NCI-H187 (cell line): ENCODE measurements around the gene TAOK3.

Source experiments
- DNase-seq, 2 experiments: peaks; one replicate each; lab custom pipeline; 2025; lab: John Stamatoyannopoulos, UW

The TAOK3 gene

DNA sequence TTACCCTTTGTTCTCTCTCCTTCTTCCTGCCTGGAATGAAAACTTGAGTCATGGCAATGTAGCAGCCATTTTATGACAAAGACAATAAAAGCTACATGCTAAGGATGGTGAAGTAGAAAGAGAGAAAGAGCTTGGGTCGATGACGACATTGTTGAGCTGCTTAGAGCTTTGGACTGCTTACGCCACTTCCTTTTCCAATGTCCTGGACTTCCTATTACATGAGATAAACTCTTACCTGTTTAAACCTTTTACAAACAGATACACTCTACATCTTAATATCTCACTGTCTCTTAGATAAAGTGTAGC is 166.6 kb downstream of the TAOK3 start:
- DNase-seq, result no peak

DNA sequence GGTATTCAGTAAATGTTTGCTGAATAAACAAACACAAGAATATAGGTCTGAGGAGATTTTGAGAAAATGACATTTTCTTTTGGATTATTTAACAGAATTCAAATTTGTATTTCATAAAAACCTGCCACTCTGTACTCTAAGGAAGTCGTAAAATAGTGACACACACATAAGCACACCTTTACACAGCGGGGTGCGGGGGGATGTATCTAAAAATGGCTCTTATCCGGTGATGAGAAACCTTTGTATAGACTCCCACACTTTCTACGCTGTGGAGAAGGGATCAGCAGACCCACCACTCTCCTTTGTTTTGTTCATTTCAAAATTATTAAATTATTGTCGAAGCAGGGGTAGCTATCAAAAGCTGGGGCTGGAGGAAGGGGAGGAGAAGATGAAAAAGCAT is 178.7 kb downstream of the TAOK3 start:
- DNase-seq, result no peak

DNA sequence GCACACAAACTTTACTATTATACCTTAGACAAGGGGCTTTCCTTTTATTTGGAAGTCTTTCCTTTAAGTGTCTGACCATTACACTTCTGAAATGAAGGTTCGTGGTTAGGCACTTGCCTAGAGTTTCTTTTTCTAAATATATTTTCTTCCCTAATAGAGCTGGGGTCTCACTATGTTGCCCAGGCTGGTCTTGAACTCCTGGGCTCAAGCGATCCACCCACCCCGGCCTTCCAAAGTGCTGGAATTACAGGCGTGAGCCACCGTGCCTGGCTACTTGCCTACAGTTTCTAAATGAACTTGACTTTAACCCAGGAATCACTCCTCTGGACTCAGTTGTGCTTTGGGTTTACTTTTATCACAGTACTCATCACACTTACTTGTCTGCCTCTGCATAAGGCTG is 179.2 kb downstream of the TAOK3 start:
- DNase-seq, result no peak

DNA sequence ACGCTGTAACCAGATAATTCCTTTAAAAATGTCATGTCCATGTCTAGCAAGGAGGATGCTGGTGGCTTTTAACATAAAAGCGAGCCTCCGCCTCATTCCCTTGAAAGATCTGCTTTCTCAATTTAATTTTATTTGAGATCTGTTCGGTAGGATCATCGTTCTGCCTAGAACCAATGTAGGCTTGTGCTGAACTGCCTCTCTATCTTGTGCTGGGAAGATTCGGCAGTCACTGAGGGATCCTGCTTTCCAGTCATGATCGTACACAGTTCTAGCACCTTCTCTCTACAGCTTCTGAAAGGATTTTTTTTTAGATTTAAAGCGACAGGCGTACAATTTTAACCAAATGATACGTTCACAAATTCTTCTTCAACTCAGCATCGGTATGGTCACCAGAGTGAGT is 182.4 kb downstream of the TAOK3 start:
- DNase-seq, result no peak

DNA sequence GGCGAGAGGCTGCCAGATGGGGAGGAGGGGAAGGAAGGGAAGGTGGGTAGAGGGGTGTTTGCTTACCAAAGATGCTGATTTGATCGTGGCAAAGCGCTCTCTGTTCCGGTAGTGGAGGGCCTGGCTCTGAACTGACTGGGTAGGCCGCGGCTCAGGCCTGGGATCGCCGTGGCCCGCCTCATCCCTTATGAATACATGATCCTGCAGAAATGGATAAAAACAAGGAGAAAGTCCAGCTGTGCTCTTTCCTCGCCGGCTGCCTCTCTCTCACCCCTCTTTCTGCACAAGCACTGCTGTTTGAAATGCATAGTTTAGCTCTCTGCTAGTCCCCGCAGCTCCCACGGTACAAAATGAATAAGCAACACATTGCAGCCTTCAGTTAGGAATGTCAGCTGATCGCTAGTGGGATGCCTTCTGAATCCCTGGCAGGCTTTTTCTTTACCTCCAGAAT is 182.9 kb downstream of the TAOK3 start:
- DNase-seq, result no peak

DNA sequence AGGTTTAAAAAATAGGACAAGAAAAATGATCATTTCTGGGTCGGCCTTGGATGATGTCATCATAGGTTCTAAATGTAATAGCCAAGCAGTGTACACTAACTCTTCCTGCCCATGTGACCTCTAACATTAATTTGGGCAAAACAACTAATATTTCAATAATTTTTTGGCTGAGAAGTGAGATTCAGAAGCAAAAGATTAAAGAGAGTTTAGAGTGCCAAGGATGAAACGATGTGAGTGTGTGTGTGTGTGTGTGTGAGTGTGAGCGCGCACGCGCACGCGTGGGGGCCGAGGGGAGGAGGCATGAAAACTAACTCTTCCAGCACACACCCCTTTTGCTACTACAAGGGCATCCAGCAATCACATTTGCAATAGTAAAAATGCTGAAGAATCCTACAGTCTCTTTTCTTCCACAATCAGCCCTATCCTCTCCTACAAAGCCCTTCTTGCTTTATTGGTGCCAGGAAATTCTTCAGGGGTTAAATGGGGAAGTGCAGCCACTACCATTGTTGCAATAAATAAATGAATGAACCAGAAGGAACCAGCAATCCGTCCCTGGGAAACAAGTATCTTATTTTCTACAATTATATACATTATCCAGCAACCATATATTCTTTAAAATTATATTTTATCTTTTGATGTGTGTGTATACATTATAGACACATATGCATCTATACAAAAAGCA is 183.9 kb downstream of the TAOK3 start:
- no peak for DNase-seq

DNA sequence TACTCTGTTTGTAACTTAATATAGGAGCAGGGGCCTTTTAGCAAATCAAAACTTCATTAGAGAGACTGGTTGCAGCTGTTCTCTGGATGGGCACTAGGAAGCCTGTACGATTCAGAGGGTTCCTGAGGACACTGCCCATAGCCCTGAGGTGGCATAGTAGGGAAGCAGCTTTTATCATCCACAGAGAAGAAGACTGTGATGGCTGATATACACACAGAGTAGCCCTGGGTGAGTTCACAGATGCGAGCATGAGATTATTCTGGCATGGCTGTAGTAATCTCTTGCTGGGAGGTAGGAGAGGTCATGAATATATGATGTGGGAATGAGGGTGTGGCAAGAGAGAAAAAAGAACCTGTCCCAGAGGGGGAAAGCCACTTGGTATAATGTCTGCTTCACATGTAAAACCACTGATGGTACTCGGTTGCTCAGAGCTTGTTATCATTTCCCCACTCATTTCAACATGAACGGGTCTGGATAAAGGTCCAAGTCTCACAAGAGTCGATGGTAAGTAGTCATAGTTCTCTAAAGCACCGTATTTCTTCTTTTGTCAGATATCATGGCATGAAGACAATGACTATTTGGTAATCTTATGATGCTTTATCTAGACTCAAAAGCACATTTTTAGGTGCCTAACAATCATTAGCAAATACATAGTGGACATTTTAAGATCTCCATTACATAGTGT is 184.8 kb downstream of the TAOK3 start:
- DNase-seq, result no peak

DNA sequence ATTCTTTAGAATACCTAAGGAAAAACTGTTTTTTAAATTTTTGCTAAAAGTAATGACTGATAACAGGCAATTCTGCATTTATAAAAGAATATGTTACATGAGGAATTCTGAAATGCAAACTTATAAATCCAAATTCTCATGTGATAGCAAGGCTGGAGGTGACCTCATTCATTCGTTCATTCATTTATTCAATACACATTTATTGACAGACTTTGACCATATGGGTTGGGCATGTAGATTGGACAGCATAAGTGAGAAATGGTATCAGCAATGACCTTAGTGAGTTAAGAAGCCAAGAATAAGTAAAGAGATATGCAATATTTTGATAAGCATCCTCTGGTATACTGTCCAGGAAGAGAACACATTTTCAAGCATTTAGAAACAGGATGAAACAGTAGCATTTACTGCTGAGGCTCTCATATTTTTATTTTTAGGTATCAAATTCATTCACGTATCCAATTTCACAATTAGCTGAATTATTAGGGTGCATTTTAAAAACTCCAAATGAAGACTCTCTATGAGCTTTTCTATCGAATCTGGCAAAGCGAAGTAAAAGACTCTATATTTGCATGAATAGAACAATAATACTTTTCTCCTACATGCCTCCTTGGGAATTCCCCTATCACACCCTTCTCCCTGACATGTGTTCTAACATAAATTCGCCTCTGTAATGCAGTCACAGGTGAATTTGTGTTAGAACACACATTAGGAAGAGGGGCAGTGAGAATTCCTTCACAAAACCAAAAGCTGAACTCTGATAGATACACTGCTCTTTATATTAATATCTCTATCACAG is 186.9 kb downstream of the TAOK3 start:
- no peak for DNase-seq

DNA sequence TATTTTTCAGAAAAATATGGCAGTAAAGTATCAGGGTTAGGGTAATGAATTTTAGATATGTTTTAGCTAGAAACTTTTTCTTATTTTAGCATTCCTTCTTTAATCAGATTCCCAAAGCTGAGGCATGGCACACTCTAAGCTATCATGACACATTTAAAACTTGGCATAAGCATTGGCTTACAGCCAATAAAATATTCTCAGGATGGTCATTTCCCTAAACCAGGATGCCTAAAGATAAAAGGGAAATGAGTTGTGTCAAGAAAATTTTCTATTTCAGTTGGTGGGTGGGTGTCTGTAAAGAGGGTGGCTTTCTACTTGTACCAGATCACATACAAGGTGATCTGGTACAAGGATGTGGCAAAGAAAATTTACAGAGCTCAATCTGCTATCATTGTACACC is 189.0 kb downstream of the TAOK3 start:
- DNase-seq, result no peak

DNA sequence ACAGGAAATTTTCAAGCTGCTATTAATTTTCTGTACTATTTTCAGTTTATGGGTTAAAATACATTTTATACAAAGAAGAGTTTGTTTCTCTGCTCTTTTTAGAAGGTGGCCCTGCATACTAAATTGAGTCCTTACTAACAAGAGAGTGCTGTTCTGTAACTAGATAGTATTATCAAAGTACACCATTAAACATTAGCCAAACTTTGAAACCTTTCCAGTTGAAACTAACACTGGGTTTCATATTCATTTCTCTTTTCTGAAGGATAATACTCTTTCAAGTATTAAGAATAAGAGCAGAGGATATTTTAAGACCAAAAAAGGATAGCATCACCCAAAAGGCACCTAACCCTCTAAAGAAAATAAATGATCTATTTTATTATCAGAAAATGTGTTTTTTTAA is 189.6 kb downstream of the TAOK3 start:
- no peak for DNase-seq

DNA sequence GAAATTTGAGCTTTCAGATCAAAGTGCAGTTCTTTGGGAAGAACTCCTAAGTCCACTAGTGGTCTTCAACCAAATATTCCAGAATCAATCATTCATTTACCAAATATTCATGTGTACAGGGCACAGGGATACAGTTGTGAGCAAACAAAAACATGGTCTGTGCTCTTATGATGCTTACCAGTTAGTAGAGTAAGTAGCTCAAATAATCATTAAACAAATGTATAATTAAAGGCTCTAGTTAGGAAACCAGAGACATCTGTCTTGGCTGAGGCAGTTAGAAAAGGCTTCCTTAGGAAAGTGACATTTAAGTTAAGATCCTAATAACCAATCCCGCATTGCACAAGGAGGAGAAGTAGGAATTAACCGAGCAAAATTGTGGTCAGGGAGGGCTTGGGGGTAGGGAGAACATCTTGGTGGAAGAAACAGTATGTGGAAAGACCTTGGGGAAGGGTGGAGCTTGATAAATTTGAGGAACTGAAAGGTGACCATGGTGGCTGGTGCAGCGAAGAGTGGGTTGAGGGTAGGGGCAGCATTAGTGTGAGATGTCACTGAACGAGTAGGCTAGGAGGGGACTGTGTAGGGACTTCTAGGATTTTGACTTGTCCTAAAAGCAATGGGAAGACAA is 196.8 kb downstream of the TAOK3 start:
- no peak for DNase-seq

DNA sequence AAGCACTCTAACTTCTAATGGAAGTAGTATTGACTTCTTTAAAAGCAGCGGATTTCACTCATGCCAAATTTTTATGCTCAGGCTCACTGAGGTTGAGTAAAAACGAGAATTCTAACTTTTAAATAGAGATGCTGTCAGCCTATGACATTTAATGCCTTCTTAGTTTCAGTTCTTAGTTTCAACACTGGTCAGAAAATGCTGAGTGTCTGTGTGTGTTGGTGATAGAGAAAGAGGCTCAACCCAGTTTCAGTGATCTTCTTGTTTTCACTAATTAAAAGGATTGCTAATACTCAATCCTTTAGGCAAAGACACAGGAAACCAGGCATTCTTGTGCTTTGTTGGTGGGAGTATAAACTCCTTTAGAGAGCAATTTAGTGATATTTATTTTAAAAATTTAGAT is 205.8 kb downstream of the TAOK3 start:
- DNase-seq, result no peak

DNA sequence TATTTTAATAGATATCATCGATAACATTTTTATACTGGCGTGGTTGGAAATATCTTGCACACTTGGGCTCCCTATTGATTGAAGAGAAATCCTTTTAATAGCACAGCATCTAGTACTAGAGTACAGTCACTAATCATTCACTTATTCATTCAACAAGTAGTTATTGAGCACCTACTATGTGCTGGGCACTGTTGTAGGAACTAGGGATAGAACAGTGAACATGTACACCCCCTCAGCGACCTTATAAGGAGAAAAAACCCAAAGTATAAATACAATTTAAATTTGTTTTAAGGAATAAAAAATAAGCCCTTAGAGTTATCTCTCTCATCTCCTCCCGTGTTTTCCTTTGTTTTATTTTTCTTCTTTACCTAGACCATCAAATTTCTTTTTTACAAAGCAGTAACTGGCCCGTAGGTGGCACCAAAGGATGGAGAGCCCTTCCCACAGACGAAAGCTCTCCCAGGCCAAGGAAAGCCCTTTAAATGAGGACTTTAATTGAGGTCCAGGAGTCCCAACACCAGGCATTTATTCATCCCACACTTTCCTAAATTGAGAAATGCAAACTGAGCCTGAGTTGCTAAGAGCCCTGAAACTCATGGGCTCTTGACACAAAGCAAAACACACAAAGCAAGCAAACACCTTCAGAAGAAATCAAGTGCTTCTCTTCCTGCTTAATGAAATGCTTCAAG is 207.8 kb downstream of the TAOK3 start:
- no peak for DNase-seq

DNA sequence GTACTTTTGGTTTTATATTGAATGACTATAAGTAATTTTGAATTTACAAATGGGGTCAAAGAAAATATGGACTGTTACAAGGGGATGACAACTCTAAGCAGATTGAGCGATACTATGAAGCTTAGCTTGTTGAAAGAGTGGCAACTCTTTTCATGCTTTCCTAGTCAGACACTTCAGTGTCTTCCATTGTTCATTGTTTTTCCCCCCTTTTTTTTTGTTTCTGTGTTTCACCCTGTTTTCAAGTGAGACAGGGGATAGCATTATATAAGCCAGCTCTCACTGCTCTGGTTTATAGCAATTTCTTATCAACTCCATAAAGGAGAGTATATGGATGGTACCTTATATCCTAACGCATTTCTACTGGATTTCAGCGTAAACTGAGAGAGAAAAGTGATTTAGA is 212.2 kb downstream of the TAOK3 start:
- no peak for DNase-seq

DNA sequence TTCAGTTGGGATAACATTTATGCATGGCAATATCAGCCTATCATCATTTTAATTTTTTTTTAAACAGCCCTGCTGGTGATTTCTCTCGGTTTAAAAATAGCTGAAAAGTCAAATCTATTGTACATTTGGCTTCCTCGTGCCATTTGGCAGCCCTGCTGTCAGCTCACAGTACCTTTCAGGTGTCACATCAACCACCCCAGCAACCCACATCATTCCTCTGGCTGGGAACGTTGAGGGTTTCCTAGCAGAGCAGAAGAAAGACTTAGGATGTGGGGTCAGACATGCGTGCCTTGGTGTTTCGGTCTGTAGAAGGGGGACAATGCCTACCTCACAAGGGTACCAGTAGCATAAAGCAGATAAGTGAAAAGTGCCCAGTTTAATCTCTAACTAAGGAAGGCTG is 221.0 kb downstream of the TAOK3 start:
- no peak for DNase-seq

DNA sequence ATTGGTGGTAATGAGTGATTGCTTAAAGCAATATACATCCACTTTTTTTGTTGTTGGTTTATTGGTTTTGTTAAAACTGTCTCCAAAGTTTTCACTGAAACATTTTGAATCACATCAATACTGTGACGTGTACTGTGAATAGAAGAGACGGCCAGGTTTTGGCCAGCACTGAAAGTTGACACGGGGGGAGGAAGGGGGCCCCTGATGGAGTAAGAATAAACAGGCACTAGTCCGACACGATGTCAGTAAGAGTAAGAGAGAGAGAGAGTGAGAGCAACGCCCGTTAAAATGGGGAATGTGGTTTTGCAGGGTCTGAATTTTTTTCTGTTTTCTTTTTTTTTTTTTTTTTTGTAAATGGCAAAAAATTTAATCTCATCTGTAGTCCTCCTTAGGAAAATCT is 222.1 kb downstream of the TAOK3 start:
- DNase-seq, result no peak

DNA sequence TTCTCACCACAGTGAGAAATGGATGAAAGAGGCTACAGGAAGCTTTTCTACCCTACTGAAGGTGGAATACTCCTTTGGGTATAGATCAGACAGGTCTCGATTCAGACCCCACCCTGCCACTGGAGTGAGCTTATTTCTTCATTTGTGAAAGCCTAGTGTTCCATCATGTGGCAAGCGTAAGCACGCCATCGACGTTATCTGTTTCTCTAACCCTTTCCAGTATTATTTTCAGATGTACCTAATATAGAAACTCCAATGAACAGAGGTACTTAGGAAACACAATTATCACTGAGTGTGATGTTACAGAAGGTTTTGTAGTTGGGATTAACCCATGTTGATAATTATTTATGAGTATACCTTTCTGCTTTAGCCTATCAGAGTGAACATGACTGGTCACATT is 224.4 kb downstream of the TAOK3 start:
- no peak for DNase-seq

DNA sequence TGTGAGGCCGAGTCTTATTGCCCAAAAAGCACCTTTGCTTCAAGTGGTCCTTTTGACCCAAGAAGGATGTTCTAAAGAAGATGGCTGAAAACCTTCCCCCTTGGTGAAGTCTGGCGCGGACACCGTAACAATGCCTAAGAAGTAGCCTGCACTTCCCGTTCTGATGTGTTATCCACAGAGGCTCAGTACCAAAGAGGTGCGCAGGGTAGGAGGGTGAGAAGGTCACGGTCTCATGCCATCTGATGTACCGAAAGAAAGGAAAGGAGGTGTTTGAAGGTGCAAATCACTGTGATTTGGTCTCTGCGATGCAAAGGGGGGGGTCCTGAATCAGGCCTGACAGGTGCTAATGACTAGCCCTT is 226.9 kb downstream of the TAOK3 start:
- no peak for DNase-seq

DNA sequence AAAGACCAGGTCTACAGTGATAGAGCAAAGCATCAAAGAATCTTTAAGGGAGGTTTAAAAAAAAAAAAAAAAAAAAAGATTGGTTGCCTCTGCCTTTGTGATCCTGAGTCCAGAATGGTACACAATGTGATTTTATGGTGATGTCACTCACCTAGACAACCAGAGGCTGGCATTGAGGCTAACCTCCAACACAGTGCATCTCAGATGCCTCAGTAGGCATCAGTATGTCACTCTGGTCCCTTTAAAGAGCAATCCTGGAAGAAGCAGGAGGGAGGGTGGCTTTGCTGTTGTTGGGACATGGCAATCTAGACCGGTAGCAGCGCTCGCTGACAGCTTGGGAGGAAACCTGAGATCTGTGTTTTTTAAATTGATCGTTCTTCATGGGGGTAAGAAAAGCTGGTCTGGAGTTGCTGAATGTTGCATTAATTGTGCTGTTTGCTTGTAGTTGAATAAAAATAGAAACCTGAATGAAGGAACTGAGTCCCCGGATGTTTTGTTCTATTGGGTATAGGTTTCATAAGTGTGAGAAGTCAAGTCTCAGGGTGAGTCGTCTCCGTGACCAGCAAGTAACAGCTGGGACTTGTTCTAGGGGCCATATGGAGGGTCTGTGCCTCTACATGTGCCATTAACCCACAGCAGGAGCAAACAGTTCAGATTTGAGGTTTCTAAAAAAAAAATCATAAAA is 227.5 kb downstream of the TAOK3 start:
- no peak for DNase-seq

DNA sequence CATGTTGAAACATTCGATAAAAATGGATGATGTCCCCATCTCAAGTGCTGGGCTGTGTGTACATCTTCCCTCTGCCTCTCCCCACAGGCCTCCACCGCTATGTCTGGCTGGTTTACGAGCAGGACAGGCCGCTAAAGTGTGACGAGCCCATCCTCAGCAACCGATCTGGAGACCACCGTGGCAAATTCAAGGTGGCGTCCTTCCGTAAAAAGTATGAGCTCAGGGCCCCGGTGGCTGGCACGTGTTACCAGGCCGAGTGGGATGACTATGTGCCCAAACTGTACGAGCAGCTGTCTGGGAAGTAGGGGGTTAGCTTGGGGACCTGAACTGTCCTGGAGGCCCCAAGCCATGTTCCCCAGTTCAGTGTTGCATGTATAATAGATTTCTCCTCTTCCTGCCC is 228.2 kb downstream of the TAOK3 start:
- no peak for DNase-seq

DNA sequence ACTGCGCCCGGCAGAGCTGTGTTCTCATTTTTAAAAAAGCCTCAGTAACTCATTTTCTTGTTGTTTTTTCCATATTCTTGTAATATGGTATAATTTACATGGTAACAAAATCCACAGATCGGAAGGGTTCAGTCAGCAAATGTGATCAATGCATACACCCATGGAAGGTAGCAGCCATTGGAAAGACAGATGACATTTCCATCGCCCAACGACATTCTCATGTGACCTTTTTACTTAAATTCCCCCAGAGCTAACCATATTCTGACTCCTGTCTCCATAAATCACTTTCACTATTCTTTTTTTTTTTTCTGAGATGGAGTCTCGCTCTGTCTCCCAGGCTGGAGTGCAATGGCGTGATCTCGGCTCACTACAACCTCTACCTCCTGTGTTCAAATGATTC is 231.9 kb downstream of the TAOK3 start:
- DNase-seq, result no peak

DNA sequence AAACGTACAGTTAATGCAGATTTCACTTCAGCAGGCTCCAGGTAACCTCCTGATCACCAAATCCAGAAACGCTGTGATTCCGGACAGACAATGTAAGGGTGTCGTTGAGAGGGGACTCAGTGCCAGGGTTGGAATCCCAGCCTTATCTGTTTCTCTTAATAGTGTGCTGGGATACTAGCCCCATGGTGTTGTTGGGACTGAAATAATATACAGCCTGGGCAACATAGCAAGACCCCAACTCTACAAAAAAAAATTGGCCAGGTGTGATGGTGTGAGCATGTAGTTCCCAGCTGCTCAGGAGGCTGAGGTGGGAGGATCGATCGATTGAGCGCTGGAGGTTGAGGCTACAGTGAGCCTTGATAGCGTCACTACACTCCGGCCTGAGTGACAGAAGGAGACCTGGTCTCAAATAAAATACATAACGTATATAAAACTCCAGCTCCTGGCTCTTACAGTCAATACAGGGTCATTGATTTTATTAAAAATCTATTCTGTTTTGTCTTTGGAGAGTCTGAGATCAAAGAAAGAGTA is 235.5 kb downstream of the TAOK3 start:
- DNase-seq, result no peak
